OCI-LY1 (cell line): Measurements from ENCODE around the gene SEC24B.

Source experiments
- H2AFZ ChIP-seq: fragments of 200-600 bp; sonication (generic), shearing (Covaris generic); 2 replicates; pipeline ENCODE4 v1.6.0; 2014; ENCODE audit warnings: antibody characterized with exemption, mild to moderate bottlenecking, low read length
- H3F3A ChIP-seq: fragments of 200-600 bp; sonication (generic), shearing (Covaris generic); 2 replicates; pipeline ENCODE4 v1.6.0; 2014; ENCODE audit warnings: mild to moderate bottlenecking, antibody characterized with exemption, low read length, moderate library complexity; ENCODE audit not compliant: insufficient read depth
- H3K27ac ChIP-seq: fragments of 200-600 bp; sonication (generic); 2 replicates; pipeline ENCODE4 v1.5.1; 2014; ENCODE audit warnings: low read length, mixed run types, mild to moderate bottlenecking, low read depth; ENCODE audit not compliant: poor library complexity, severe bottlenecking
- H3K27me3 ChIP-seq: fragments of 200-600 bp; sonication (generic); 2 replicates; pipeline ENCODE4 v1.6.0; 2014; ENCODE audit warnings: antibody characterized with exemption, mild to moderate bottlenecking, low read length, moderate library complexity; ENCODE audit not compliant: insufficient read depth
- H3K36me3 ChIP-seq: fragments of 200-600 bp; sonication (generic); 2 replicates; pipeline ENCODE4 v1.6.1; 2014; ENCODE audit warnings: mild to moderate bottlenecking, antibody characterized with exemption, low read length, moderate library complexity, mixed read lengths; ENCODE audit not compliant: insufficient read depth
- H3K4me1 ChIP-seq: fragments of 200-600 bp; sonication (generic); 2 replicates; pipeline ENCODE4 v1.5.1; 2014; ENCODE audit warnings: mild to moderate bottlenecking, low read length, moderate library complexity; ENCODE audit not compliant: insufficient read depth, severe bottlenecking
- H3K4me2 ChIP-seq: fragments of 200-600 bp; sonication (generic), shearing (Covaris generic); 2 replicates; pipeline ENCODE4 v1.6.1; 2014; ENCODE audit warnings: low read length
- H3K4me3 ChIP-seq: fragments of 200-600 bp; sonication (generic); 2 replicates; pipeline ENCODE4 v1.5.1; 2014; ENCODE audit warnings: low read length, low read depth, mild to moderate bottlenecking, mixed read lengths; ENCODE audit not compliant: poor library complexity, severe bottlenecking
- H3K79me2 ChIP-seq: fragments of 200-600 bp; shearing (Covaris generic); 2 replicates; pipeline ENCODE4 v1.6.1; 2016; ENCODE audit warnings: mixed run types, low read length, mixed read lengths; ENCODE audit not compliant: insufficient read depth
- H3K9ac ChIP-seq: fragments of 200-600 bp; sonication (generic), shearing (Covaris generic); 2 replicates; pipeline ENCODE4 v1.6.1; 2014; ENCODE audit warnings: mild to moderate bottlenecking, low read length, mixed read lengths
- H3K9me2 ChIP-seq: fragments of 200-600 bp; sonication (generic), shearing (Covaris generic); 2 replicates; pipeline ENCODE4 v1.6.1; 2014; ENCODE audit warnings: low read depth, mild to moderate bottlenecking, low read length, mixed read lengths
- H3K9me3 ChIP-seq: fragments of 200-600 bp; shearing (Covaris generic); 2 replicates; pipeline ENCODE4 v1.6.1; 2014; ENCODE audit warnings: low read length, mixed read lengths
- H4K20me1 ChIP-seq: fragments of 200-600 bp; sonication (generic), shearing (Covaris generic); 2 replicates; pipeline ENCODE4 v1.6.0; 2016; ENCODE audit warnings: mild to moderate bottlenecking, low read length; ENCODE audit not compliant: insufficient read depth
- EZH2 ChIP-seq: fragments of 200-600 bp; sonication (generic), shearing (Covaris generic); IDR thresholded peaks from 2 replicates; pipeline ENCODE4 v1.8.0; 2017; ENCODE audit warnings: borderline replicate concordance, mixed run types, mild to moderate bottlenecking, antibody characterized with exemption, low read length, moderate library complexity, mixed read lengths
- TF ChIP-seq, protein P1 (sequence below): fragments of 200-600 bp; sonication (generic), shearing (Covaris generic); IDR thresholded peaks from 2 replicates; pipeline ENCODE4 v1.5.1; 2017; ENCODE audit warnings: mild to moderate bottlenecking, antibody characterized with exemption, low read length, moderate library complexity, mixed read lengths

SEC24B gene

DNA sequence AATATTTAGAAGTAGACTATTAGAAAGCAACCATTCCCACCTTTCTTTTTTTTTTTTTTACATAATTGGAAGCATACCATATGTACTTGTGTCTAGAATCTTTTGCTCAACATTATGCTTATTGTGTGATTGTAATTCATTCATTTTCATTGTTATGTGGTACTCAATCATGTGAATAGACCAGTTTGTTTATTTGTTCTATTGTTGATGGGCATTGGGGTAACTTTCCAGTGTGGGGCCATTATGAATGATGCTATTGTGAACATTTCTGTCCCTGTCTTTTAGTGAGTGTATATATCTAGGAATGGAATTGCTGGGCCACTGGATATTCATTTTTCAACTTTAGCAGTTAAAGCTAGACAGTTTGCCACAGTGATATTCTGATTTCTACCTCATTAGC lies 63.9 kb downstream of the SEC24B start:
- Histone ChIP-seq H3K36me3 (peaks cover 78% of the 10 kb centered on the region), H3K4me1 (no peaks in the 10 kb centered on the region)

DNA sequence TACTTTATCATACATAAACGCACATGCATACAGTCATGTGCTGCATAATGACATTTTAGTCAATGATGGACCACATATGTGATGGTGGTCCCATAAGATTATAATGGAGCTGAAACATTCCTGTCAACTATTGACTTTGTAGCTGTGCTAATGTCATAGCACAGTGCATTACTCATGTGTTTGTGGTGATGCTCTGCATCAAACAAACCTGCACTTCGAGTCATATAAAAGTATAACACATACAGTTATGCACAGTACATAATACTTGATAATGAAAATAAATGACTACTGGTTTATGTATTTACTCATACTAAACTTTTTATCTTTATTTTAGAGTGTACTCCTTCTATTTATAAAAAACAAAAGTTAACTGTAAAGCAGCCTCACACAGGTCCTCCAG lies 65.9 kb downstream of the SEC24B start:
- no peak overlapping the region for H3K4me2 ChIP-seq
- H3K9me3 ChIP-seq = 0 out of 2 replicates have a peak, but pooled peaks cover under 1% of the 10 kb centered on the region
- H3K9me2 ChIP-seq = no peaks in the 10 kb centered on the region
- no peaks in the 10 kb centered on the region for H3F3A ChIP-seq
- TF ChIP-seq, protein P1, sequence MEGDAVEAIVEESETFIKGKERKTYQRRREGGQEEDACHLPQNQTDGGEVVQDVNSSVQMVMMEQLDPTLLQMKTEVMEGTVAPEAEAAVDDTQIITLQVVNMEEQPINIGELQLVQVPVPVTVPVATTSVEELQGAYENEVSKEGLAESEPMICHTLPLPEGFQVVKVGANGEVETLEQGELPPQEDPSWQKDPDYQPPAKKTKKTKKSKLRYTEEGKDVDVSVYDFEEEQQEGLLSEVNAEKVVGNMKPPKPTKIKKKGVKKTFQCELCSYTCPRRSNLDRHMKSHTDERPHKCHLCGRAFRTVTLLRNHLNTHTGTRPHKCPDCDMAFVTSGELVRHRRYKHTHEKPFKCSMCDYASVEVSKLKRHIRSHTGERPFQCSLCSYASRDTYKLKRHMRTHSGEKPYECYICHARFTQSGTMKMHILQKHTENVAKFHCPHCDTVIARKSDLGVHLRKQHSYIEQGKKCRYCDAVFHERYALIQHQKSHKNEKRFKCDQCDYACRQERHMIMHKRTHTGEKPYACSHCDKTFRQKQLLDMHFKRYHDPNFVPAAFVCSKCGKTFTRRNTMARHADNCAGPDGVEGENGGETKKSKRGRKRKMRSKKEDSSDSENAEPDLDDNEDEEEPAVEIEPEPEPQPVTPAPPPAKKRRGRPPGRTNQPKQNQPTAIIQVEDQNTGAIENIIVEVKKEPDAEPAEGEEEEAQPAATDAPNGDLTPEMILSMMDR = no peak
- TF ChIP-seq EZH2 = no peak
- H3K4me3 ChIP-seq = no peak overlapping the region
- no peak overlapping the region for H3K27ac ChIP-seq
- no peaks in the 10 kb centered on the region for H4K20me1 ChIP-seq
- no peaks in the 10 kb centered on the region for H3K27me3 ChIP-seq
- no peak overlapping the region for H3K9ac ChIP-seq
- peaks cover 78% of the 10 kb centered on the region for H3K36me3 ChIP-seq
- no peaks in the 10 kb centered on the region for H3K79me2 ChIP-seq
- H2AFZ ChIP-seq = no peak overlapping the region
- H3K4me1 ChIP-seq = no peaks in the 10 kb centered on the region

More for the DNA sequence above, 63.9 kb downstream of the SEC24B start:
- no peaks in the 10 kb centered on the region for H3K27me3 ChIP-seq
- H4K20me1 ChIP-seq = no peaks in the 10 kb centered on the region
- H3K4me3 ChIP-seq = no peak overlapping the region
- H3F3A ChIP-seq = no peaks in the 10 kb centered on the region
- TF ChIP-seq, protein P1 = no peak
- TF ChIP-seq EZH2 = no peak
- H2AFZ ChIP-seq = no peak overlapping the region
- no peaks in the 10 kb centered on the region for H3K9me2 ChIP-seq
- no peak overlapping the region for H3K27ac ChIP-seq
- H3K79me2 ChIP-seq = no peaks in the 10 kb centered on the region
- H3K9ac ChIP-seq = no peak overlapping the region
- H3K4me2 ChIP-seq = no peak overlapping the region
- H3K9me3 ChIP-seq = no peaks in the 10 kb centered on the region

DNA sequence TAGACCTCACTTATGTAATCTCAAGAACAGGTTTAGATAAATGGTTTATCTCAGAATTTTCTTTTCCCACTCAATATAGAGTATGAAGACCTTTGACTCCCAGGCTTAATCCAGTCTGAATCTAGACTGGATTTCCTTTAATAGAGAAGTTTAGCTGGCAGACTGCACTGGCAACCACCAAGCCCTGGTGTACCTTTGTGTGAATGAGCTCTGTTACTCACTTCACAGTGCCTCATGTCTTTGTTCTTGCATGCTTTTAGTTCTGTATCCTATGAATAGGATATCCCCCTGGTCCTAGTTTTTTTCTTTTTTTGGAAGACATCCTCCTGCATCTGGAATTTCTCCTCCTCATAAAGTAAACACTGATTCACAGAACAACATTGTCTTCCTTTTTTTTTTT lies 73.3 kb downstream of the SEC24B start:
- no peak for TF ChIP-seq EZH2
- TF ChIP-seq, protein P1 = no peak
- no peaks in the 10 kb centered on the region for H4K20me1 ChIP-seq
- no peak overlapping the region for H3K27ac ChIP-seq
- H3K9ac ChIP-seq = no peak overlapping the region
- peaks cover 37% of the 10 kb centered on the region for H3K36me3 ChIP-seq
- H3K27me3 ChIP-seq = no peaks in the 10 kb centered on the region
- H3F3A ChIP-seq = no peaks in the 10 kb centered on the region
- 0 out of 2 replicates have a peak, but pooled peaks cover 4% of the 10 kb centered on the region for H3K9me3 ChIP-seq
- H2AFZ ChIP-seq = no peak overlapping the region
- no peak overlapping the region for H3K4me2 ChIP-seq
- H3K79me2 ChIP-seq = no peaks in the 10 kb centered on the region
- H3K4me1 ChIP-seq = no peaks in the 10 kb centered on the region
- H3K4me3 ChIP-seq = no peak overlapping the region
- H3K9me2 ChIP-seq = no peaks in the 10 kb centered on the region
